HG02981 (cell line): ENCODE data around the gene HSD11B1.
A peak's percentile ranks its signal among the peaks of the same experiment; 100 is the strongest.

Experiments
- ATAC-seq: cut with Tn5 transposase; IDR thresholded peaks from one replicate; pipeline ENCODE4 v1.9.1; 2021; ENCODE audit warnings: mild to moderate bottlenecking, moderate library complexity; ENCODE audit not compliant: unreplicated experiment

The HSD11B1 gene

DNA sequence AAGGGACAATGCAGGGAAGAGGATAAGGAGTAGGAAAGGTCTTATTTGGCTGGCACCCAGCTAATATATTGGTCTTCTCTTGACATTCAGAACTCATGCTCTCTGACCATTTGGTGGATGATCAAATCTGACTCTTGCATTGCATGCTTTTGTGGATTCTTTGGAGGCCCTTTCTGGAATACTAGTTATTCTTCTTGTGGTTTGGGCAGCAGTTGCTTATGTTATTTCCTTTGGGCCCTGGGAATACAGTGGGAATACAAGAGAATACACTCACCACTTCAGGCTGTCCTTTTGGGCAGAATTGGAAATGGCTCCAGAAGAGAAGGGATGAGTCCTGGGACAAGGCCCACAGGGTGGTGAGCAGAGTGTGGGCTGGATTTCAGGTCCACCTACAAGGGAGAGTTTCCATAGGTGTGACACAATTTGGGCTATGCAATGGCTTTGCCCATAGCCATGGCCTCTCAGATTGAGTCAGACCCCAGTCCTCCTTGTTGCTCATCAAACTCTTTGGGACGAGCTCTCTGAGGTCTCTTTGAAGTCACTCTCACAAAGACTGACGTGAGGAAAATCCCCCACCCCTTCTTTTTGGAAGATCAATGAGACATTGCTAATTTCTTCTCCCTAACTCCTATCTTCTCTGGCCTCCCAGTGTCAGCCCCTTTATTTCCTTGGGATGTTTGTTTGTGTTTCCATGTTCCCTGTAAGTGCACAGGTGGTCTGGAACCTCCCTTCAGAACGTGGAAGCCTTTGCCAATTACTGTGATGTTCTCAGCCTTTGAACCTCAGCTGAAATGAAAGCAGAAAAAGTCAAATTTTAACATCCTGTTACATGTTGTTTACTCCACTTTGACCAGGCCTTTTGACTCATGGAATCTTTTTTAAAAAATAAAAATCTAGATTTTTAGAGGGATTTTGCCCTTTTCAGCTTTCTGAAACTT lies 19.4 kb downstream of the HSD11B1 start:
- ATAC-seq = no peak

DNA sequence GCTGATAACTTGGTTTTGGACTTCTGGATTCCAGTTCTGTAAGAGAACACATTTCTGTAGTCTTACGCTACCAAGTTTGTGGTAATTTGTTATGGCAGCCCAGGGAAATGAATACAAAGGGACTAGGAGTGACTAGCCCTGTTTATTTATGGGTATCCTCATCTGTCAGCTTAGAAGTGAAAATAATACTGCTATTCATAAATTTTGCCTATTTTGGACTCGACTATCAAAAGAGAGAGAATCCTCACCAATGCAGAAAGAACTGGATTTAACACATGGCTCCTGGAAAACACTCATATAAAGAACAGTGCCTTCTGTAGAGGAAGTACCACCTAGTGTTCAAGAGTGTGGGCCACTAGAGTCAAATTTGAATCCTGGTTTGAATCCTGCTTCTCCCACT lies 22.6 kb downstream of the HSD11B1 start:
- ATAC-seq = no peak

DNA sequence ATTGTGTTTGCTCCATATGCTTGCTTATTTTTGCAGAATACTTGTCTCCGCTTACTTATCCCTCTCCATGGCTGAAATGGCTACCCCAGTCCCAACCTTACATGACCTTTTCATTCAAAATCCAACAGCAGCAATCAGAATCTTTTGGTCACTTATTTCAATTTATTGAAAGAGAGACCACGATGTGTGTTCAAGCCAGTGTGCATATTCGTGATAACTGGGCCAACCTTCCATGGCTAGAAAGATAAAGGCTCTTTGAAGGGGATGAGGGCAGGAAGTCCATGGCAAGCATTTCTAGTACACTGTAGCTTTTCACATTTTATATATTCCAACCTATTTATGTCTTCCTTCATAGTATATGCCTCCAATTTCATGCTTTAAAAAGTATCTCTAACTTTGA lies 23.1 kb downstream of the HSD11B1 start:
- no peak for ATAC-seq

DNA sequence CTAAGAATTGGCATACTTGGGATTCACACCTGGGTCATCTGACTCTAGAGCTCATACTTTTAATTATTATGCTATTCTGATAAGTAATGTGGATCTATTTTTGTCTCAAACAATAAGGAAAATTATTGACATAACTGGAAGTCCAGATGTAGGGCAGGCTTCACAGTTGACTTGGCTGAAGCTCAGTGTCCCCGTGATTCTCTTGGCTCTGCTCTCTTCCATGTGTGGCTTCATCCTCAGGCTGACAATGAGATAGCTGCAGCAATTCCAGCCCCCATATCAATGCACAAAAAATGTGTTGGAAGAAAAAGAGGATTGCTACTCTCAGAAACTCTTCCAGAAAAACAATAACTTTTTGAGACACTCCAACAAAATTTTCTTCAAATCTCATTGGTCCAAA lies 23.8 kb downstream of the HSD11B1 start:
- ATAC-seq = no peak

GRCh38 chr1:209729436-209729835 lies 24.8 kb downstream of the HSD11B1 start:
- no peak for ATAC-seq

DNA sequence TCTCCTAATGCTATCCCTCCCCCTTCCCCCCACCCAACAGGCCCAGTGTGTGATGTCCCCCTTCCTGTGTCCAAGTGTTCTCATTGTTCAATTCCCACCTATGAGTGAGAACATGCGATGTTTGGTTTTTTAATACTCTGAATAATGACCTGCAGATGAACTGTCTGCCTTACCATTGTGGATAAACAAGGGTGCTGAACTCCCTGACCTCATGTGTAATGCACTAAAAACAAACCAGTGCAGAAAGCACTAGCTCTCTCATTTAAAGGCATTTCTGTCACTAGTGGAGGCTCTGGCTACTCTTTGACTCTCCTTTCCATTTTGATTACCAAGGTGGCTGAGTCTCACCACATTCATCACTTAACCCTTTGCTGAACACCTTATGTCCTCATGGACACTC lies 28.1 kb downstream of the HSD11B1 start:
- ATAC-seq = no peak

DNA sequence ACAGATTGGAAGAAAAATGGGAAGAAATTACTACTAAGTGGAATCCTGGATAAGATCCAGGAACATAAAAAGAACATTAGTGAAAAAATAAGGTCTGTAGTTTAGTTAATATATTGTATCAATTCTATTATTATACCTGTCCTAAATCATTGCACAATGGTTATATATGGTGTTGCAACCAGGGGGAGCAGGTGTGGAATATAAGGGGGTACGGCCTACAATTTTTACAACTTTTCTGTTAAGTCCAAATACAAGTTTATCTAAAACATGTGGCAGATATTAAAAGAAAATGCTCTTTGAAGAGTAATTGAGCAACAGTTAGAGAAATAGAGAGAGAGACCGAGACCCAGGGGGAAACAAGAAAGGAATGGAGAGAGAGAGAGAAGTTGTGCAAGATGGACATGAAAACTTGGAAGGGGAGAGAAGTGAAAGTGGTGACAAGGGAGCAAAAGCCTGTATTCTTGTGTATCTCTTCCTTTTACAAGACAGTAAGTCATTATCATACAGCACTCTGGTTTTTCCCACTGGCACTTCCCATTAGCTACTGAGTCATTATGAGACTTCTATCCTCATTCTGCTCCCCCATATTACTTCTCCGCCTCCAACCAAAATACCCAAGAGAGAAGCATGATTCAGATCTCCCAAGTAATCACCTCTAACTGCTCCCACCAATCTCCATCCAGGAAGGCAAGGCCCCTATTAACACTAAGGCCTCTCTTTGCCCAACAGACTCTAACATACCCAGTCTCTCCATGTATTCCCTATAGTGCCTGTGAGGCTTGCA lies 29.0 kb downstream of the HSD11B1 start:
- no peak for ATAC-seq

DNA sequence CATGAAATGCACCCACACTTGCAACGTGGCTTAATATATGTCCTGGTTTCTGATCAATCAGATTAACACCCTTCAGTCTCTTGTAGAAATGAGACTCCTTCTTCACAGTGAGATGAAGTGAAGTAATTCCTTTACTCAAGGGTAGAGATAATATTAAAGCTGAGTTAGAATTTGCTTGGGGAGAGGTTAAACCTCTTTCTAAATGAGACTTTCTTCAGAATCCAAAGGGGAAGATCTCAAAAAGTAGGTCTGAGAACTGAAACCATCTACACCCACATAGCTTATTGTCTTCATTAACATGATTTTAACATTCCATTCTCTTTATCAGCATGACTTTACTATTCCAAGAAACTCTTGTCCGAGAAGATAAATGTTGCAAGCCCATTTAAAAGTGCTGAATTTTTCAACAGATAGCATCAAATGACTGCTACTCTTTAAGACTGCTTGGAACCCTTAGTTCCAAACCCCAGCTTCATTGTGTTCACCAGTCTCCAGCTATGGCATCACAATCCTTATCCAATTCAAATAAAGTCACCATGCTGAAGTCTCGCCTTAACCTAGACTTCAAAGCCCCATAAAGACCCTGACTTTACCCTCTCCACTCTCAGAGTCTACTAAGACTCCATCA lies 32.0 kb downstream of the HSD11B1 start:
- ATAC-seq = no peak

- no peak for ATAC-seq
Observed at GRCh38 chr1:209737118-209737505, 32.5 kb downstream of the HSD11B1 start.

DNA sequence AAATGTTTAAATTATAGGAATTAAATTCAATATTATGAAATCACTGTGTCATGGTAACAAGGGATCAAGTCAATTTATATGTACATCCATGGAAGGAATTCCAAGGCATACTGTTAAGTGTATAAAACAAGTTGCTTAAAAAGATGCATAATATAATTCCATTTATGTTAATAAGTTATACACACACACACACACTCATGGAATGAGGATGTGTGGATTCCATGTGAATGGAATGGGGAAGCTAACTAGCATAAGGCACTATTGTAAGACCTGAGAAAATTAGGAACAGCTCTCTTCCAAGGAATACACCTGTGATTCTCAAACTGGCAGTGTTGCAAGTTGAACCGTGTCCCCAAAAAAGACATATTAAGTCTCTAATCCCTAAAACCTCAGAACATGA lies 33.6 kb downstream of the HSD11B1 start:
- no peak for ATAC-seq

DNA sequence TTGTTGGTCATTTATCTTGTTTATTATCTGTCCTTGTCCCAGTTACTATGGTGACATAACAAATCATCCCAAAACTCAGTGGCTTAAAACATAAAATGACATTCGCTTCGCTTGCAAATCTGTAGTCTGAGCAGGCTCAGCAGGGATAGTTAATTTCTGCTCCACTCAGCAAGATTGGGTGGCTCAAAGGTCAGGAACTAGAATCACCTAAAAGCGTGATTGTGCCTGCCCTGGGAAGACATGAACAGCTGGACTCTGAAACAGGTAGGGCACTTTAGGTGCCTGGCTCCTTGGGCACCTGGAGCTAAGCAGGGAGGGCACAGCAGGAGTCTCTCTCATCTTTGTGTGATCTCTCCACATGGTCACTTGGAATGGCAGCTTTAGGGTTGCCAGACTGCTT lies 36.5 kb downstream of the HSD11B1 start:
- ATAC-seq = no peak

DNA sequence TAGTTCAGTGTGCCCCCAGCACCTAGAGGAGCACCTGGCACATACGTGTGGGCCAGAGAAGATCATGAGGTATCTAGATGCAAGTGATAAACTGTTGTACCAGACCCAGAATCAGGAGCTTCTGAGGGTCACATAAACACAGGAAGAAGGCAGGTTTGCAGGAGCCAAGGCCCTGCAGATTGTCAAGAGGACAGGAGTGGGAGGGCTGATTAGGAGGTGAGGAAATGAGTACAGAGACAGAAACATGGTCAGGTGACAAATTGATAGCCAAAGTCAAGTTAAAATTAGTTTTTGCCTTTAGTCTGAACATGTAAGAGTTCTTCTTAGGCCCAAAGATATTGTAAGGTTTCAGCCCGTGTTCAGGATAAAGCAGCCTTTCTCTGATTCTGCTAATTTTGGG lies 37.2 kb downstream of the HSD11B1 start:
- ATAC-seq = no peak

GRCh38 chr1:209742409-209743144 lies 37.9 kb downstream of the HSD11B1 start:
- no peak for ATAC-seq

DNA sequence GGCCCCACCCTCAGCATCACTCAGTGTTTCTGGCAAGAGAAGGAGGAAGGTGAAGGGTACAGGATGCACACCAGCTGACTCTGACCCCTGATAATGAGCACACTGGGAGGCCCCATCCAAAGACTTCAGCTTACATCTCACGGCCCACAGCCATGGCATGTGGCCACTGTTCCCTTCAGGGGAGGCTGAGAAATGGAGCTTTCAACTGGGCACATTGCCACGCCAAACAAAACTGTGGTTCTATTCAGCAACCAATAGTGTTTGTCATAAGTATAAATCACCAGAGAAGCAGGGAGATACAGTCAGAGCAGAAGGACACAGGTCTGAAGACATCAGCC lies 38.5 kb downstream of the HSD11B1 start:
- ATAC-seq = no peak

DNA sequence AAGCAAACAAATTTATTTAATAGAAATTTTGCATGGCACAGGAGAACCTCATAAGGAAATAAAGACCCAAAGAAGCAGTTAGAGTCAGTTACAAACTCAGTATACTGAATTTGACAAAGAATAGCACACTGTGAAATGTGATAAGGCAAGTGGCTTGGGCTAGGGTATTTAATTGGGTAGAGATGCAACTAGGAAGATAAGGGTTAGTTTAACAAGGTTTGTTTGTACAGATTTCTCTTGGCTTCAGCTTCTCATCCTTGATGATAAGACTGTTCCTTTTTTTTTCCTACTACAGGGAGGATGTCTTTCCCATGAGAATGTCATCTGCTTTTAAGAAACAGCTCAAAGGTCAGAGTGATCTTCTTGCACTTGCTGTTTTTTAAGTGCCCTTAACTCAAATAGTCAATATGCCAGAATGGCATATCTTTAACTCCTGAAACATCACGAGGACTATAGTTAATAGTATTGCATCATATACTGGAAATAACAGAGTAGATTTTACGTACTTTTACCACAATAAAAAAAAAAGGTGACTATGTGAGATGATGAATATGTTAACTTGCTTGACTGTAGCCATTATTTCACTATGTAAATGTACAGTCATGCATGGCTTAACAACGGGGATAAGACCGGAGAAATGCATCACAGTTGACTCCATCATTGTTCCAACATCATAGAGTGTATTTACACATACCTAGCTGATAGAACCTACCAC lies 42.0 kb downstream of the HSD11B1 start:
- no peak for ATAC-seq

GRCh38 chr1:209747580-209748262 lies 43.1 kb downstream of the HSD11B1 start:
- ATAC-seq = peak; percentile 73

- ATAC-seq = no peak
Observed at GRCh38 chr1:209748620-209749019, 44.0 kb downstream of the HSD11B1 start.

- ATAC-seq = no peak
Observed at GRCh38 chr1:209749205-209749604, 44.6 kb downstream of the HSD11B1 start.

- no peak for ATAC-seq
Observed at GRCh38 chr1:209749670-209750323, 45.2 kb downstream of the HSD11B1 start.
